NOMO-1 treated with DMSO at 0.1 percent for 48 hours (cell line): ENCODE measurements around the gene NAA60.
"Not testable (repeated sequence)": the region's sequence is repeated elsewhere in the genome, so short reads cannot be mapped to it uniquely, and the experiment has no call there.

Experiments
- DNase-seq: peaks from one replicate; lab custom pipeline; 2025; ENCODE audit not compliant: unreplicated experiment; lab: John Stamatoyannopoulos, UW

The NAA60 gene

GRCh38 chr16:3461151-3461550, 17.7 kb downstream of the NAA60 start:
- no peak for DNase-seq

- DNase-seq = no peak
Measured at GRCh38 chr16:3465301-3465700, 21.8 kb downstream of the NAA60 start.

GRCh38 chr16:3465911-3466584, 22.6 kb downstream of the NAA60 start:
- DNase-seq = no peak

GRCh38 chr16:3467182-3467581, 23.7 kb downstream of the NAA60 start:
- DNase-seq = no peak

- DNase-seq = no peak
Measured at GRCh38 chr16:3467921-3468320, 24.4 kb downstream of the NAA60 start.

- DNase-seq = no peak
Measured at GRCh38 chr16:3468501-3468900, 25.0 kb downstream of the NAA60 start.

- no peak for DNase-seq
Measured at GRCh38 chr16:3469736-3470135, 26.3 kb downstream of the NAA60 start.

- DNase-seq = no peak
Measured at GRCh38 chr16:3470723-3471122, 27.2 kb downstream of the NAA60 start.

GRCh38 chr16:3471518-3472176, 28.2 kb downstream of the NAA60 start:
- DNase-seq = no peak

- no peak for DNase-seq
Measured at GRCh38 chr16:3472878-3473595, 29.6 kb downstream of the NAA60 start.

GRCh38 chr16:3473596-3473943, 30.1 kb downstream of the NAA60 start:
- not testable (repeated sequence) for DNase-seq

- no peak for DNase-seq
Measured at GRCh38 chr16:3474136-3474779, 30.8 kb downstream of the NAA60 start.

- not testable (repeated sequence) for DNase-seq
Measured at GRCh38 chr16:3474870-3475269, 31.4 kb downstream of the NAA60 start.

GRCh38 chr16:3475604-3476375, 32.3 kb downstream of the NAA60 start:
- no peak for DNase-seq

- DNase-seq = no peak
Measured at GRCh38 chr16:3476409-3476808, 32.9 kb downstream of the NAA60 start.

GRCh38 chr16:3478242-3478925, 34.9 kb downstream of the NAA60 start:
- DNase-seq = no peak

- DNase-seq = no peak
Measured at GRCh38 chr16:3479654-3480216, 36.3 kb downstream of the NAA60 start.

- no peak for DNase-seq
Measured at GRCh38 chr16:3480901-3481695, 37.6 kb downstream of the NAA60 start.
